PC-9 (cell line): ENCODE measurements around the gene GOLGA6L9.
"Not testable (repeated sequence)": the region's sequence is repeated elsewhere in the genome, so short reads cannot be mapped to it uniquely, and the experiment has no call there.

Experiments used
- EZH2 ChIP-seq: fragments of 200-600 bp; sonication (generic); IDR thresholded peaks from 2 replicates; pipeline ENCODE4 v1.8.0; 2017; ENCODE audit warnings: antibody characterized with exemption, low read depth
- TF ChIP-seq, protein P1 (sequence below): fragments of 200-600 bp; sonication (generic); conservative IDR thresholded peaks from 2 replicates; pipeline ENCODE4 v1.6.1; 2017; ENCODE audit warnings: mixed run types, antibody characterized with exemption, mild to moderate bottlenecking, moderate library complexity

GRCh38 chr15:82468205-82468604, 38.6 kb downstream of the GOLGA6L9 start:
- TF ChIP-seq, protein P1, sequence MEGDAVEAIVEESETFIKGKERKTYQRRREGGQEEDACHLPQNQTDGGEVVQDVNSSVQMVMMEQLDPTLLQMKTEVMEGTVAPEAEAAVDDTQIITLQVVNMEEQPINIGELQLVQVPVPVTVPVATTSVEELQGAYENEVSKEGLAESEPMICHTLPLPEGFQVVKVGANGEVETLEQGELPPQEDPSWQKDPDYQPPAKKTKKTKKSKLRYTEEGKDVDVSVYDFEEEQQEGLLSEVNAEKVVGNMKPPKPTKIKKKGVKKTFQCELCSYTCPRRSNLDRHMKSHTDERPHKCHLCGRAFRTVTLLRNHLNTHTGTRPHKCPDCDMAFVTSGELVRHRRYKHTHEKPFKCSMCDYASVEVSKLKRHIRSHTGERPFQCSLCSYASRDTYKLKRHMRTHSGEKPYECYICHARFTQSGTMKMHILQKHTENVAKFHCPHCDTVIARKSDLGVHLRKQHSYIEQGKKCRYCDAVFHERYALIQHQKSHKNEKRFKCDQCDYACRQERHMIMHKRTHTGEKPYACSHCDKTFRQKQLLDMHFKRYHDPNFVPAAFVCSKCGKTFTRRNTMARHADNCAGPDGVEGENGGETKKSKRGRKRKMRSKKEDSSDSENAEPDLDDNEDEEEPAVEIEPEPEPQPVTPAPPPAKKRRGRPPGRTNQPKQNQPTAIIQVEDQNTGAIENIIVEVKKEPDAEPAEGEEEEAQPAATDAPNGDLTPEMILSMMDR: not testable (repeated sequence)
- TF ChIP-seq EZH2: not testable (repeated sequence)
